T-helper 17 cell (primary cell): ENCODE results near the gene ANP32E. TPM values are rescaled to one million over a fixed set of nuclear protein-coding genes. Genes with fewer than 3 reads are reported as not detected.
"Not testable (repeated sequence)": the region's sequence is repeated elsewhere in the genome, so short reads cannot be mapped to it uniquely, and the experiment has no call there.

ENCODE experiments used
- ATAC-seq: fragments of 150-1000 bp; cut with Tn5 transposase; 2 replicates; pipeline ENCODE4 v1.10.0; 2021; ENCODE audit warnings: mild to moderate bottlenecking, moderate library complexity
- DNase-seq, 3 donors: peaks; one replicate each; pipeline versions ENCODE4 v3.0.0 to v3.0.0-alpha.2; 2020 to 2021
- H3K9me3 ChIP-seq: one replicate; pipeline ENCODE4 v1.7.0; 2013; ENCODE audit warnings: low read length, mild to moderate bottlenecking; ENCODE audit not compliant: control insufficient read depth, poor library complexity, severe bottlenecking
- H3K27ac Mint-ChIP-seq: one replicate; pipeline ENCODE4 v1.8.0; 2022; ENCODE audit warnings: mild to moderate bottlenecking, moderate library complexity, mixed read lengths
- H3K27me3 Mint-ChIP-seq: one replicate; pipeline ENCODE4 v1.8.0; 2022; ENCODE audit warnings: mixed read lengths
- H3K36me3 Mint-ChIP-seq: one replicate; pipeline ENCODE4 v1.8.0; 2022; ENCODE audit warnings: low read depth, mixed read lengths
- H3K4me1 Mint-ChIP-seq: one replicate; pipeline ENCODE4 v1.8.0; 2022; ENCODE audit warnings: mild to moderate bottlenecking, mixed read lengths
- H3K4me3 Mint-ChIP-seq: one replicate; pipeline ENCODE4 v1.8.0; 2022; ENCODE audit warnings: mild to moderate bottlenecking, moderate library complexity, mixed read lengths
- total RNA-seq, 4 donors: library from RNA in 2 of 4; stranded (reverse) in 2 of 4; gene quantifications; one replicate each; pipeline ENCODE4 v1.2.3 and lab custom pipeline; 2022 to 2026

Gene ANP32E
- total RNA-seq, 2 donors from 2014 or later = 45.4 to 50.2 TPM

DNA sequence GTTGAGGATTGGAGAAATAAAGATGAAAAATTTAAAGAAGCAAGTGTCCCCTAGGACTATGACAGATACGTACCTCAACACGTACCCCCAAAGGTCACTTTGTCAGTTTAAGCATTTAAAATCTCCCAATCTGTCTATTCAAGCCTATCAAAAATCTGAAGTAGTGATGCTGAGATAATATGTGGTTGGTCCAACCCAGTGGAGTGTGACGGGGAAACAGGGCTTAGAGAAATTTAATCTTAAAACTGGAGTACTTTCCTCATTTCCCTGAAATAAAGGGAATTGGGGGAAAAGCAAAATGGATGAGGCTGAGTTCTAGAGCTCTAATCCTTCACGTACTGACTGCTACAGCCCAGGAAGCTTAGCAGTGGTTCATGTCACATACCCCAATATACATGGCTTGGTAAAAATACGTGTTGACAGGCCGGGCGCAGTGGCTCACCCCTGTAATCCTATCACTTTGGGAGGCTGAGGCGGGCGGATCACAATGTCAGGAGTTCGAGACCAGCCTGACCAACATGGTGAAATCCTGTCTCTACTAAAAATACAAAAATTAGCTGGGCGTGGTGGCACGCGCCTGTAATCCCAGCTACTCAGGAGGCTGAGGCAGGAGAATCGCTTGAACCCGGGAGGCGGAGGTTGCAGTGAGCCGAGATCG is 21.7 kb downstream of the ANP32E start:
- H3K27me3 Mint-ChIP-seq, ATAC-seq, DNase-seq, H3K9me3 ChIP-seq, H3K36me3 Mint-ChIP-seq: not testable (repeated sequence)
- Mint-ChIP-seq H3K4me3 (peak overlapping the region; percentile 86), H3K27ac (peak overlapping the region; percentile 93), H3K4me1 (peaks cover 13% of the 10 kb centered on the region)

DNA sequence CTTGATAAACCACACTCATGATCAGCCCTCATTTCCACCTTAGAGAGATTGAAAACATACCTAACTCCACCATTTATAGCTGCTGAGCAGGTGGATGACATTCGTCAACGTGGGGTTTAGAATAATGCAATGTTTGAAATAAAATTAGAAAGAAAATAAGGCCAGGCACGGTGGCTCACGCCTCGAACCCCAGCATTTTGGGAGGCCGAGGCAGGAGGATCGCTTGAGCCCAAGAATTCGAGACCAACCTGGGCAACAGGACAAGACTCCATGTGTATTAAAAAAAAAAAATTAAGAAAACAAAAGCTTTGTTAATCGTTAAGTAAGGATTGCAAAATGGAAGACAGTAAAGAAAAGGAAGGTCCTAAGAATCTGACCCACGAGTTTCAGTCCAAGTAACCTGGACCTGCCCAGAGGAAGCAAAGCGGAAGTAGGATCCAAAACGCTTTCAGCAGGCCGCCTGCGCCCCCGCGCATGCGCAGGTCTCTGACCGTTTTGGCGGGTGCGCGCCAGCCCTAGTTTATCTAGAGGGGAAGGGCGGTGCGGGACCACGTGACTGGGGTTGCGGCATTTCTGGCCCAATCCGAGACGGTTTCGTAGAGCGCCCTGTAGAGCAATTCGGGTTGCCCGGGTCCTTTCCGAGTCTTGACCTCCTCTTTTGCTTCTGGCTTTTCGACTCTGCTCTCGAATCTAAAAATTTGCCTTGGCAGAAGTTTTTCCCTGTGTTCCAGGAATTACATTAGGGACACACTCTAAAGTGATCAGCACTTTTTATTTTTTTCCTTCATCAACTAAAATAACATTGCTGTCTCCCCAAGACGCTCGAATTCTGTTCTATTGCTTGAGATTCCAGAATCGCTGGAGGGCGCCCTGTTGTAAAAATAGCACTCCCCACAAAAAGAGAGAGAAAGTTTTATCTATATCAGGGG is 22.5 kb downstream of the ANP32E start:
- no peaks in the 10 kb centered on the region for H3K27me3 Mint-ChIP-seq

DNA sequence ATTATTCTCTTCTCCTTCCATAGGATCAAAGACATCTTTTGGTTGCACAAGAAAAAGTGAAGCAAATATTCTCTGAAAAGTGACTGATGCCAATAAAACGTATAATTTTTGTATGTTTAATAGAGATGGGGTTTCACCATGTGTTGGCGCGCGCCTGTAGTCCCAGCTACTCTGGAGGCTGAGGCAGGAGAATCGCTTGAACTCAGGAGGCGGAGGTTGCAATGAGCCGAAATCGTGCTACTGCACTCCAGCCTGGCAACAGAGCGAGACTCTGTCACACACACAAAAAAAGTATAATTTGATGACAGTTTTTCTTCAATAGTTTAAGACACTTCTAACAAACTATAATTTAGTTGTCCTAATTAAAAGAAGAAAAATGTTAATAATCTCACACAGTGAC is 23.8 kb downstream of the ANP32E start:
- Mint-ChIP-seq H3K4me1 (peaks cover 13% of the 10 kb centered on the region), H3K36me3 (no peaks in the 10 kb centered on the region), H3K27ac (no peak overlapping the region), H3K4me3 (no peak overlapping the region), H3K27me3 (no peaks in the 10 kb centered on the region)
- ATAC-seq (no peak), DNase-seq (no peak)
- H3K9me3 ChIP-seq = no peaks in the 10 kb centered on the region

More for the DNA sequence above, 22.5 kb downstream of the ANP32E start:
- H3K4me1 Mint-ChIP-seq = peaks cover 13% of the 10 kb centered on the region
- H3K4me3 Mint-ChIP-seq = peak overlapping the region; percentile 86
- DNase-seq (peak; percentile 78 to 84 (median 82)), ATAC-seq (peak; percentile 99)
- no peaks in the 10 kb centered on the region for H3K36me3 Mint-ChIP-seq
- H3K9me3 ChIP-seq = no peaks in the 10 kb centered on the region
- peak overlapping the region; percentile 93 for H3K27ac Mint-ChIP-seq

DNA sequence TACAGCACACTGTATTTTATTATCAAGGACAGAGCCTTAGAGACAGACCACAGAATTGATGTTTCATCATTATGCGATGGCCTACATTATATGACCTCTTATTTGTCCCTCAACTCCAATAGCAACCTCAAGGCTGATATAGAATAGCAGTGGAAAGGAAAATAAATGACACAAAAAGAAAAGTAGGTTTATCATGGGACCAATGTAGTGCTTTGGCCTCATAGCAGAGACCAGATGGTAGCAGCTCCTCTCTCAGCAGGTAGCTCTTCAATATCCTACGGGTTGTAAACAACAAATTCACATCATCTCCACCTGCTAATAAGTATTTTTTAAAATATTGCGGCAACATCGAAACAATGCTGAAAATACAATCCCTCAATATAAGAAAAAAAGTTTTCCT is 25.2 kb downstream of the ANP32E start:
- Mint-ChIP-seq H3K27ac (no peak overlapping the region), H3K4me1 (peaks cover 13% of the 10 kb centered on the region), H3K4me3 (no peak overlapping the region), H3K36me3 (no peaks in the 10 kb centered on the region), H3K27me3 (peaks cover under 1% of the 10 kb centered on the region)
- H3K9me3 ChIP-seq = no peaks in the 10 kb centered on the region
- DNase-seq (no peak), ATAC-seq (no peak)

DNA sequence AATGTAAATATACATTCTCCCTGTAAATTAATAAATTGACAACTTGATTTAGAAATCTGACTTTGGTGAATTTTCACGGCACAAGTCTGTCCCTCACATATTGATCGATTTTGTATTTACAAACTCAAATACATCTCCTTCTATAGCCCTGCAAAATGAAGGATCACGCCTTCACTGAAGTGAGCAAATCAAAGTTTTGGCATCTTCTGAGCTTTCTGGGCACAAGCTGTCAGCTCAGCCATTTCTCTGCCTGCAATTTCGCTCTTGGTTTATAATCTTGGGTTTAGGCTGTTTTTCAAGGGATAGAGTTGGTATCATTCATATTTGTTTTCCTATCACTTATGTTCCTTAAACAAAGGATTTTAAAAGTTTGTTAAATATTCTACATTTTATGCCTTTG is 25.8 kb downstream of the ANP32E start:
- Mint-ChIP-seq H3K36me3 (no peaks in the 10 kb centered on the region), H3K4me3 (no peak overlapping the region), H3K4me1 (peaks cover 13% of the 10 kb centered on the region), H3K27ac (no peak overlapping the region), H3K27me3 (peaks cover 4% of the 10 kb centered on the region)
- no peak for DNase-seq
- no peaks in the 10 kb centered on the region for H3K9me3 ChIP-seq
- ATAC-seq = no peak

DNA sequence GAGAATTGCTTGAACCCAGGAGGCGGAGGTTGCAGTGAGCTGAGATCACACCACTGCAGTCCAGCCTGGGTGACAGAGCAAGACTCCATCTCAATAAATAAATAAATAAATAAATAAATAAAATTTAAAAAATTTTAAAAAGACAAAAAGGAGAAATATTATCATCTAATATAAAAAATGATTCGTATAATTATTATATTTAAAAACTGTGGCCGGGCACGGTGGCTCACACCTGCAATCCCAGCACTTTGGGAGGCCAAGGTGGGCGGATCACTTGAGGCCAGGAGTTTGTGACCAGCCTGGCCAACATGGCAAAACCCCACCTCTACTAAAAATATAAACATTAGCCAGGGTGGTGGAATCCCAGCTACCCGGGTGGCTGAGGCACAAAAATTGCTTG is 27.5 kb downstream of the ANP32E start:
- not testable (repeated sequence) for H3K4me1 Mint-ChIP-seq, H3K27ac Mint-ChIP-seq, H3K4me3 Mint-ChIP-seq, ATAC-seq, H3K36me3 Mint-ChIP-seq, H3K9me3 ChIP-seq, H3K27me3 Mint-ChIP-seq, DNase-seq

DNA sequence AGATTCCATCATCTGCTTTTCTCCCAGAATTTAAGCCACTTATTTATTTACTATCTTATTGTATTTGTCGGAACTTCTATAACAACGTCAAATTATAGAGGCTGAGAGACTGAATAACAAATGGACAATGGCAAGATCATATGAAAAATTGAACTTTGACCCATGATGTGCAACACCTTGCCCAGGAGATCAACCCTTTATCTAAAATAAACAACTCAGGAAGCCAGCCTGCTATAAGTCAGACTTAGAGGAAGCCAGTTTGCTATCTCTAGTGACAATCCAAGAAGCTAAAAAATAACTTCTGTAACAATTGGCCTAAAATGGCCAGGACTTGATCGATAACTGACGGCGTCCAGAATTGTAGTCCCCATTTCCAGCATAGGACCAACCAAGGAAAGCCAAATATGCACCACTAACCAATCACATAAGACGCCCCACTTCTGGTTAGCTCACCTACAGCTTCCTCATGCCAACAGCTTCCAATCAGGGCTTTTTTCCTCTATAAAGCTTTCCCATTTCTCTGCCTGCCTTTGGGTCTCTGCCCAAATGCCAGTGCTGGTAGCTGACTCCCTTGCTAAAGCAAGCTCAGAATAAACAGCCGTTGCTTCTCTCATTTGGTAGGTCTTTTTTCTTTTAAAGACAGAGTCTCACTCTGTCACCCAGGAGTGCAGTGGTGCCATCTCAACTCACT is 28.5 kb downstream of the ANP32E start:
- Mint-ChIP-seq H3K4me1 (no peaks in the 10 kb centered on the region), H3K27me3 (peaks cover 4% of the 10 kb centered on the region), H3K4me3 (no peak overlapping the region), H3K36me3 (no peaks in the 10 kb centered on the region), H3K27ac (no peak overlapping the region)
- H3K9me3 ChIP-seq = no peaks in the 10 kb centered on the region
- no peak for ATAC-seq
- DNase-seq = no peak

DNA sequence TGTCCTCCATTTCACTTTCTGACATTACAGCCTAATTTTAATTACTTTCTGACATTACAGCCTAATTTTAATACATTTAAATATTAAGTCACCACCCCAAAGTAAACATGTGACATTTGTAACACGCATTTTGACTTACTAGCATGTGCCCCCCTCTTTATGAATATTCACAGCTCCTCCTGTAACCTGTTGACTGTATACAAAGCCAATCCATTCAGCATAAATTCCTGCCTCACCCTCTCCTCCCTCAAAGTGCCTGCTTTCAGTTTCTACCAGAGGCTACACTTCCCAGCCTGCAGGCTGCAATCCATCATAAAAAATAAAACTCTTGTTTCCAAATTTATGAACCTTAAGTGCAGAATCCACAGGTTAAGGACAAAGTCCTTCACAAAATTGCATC is 39.5 kb downstream of the ANP32E start:
- Mint-ChIP-seq H3K36me3 (peaks cover 3% of the 10 kb centered on the region), H3K4me3 (no peak overlapping the region), H3K4me1 (peaks cover 2% of the 10 kb centered on the region), H3K27ac (no peak overlapping the region), H3K27me3 (peaks cover 13% of the 10 kb centered on the region)
- DNase-seq = no peak
- H3K9me3 ChIP-seq = no peaks in the 10 kb centered on the region
- no peak for ATAC-seq

DNA sequence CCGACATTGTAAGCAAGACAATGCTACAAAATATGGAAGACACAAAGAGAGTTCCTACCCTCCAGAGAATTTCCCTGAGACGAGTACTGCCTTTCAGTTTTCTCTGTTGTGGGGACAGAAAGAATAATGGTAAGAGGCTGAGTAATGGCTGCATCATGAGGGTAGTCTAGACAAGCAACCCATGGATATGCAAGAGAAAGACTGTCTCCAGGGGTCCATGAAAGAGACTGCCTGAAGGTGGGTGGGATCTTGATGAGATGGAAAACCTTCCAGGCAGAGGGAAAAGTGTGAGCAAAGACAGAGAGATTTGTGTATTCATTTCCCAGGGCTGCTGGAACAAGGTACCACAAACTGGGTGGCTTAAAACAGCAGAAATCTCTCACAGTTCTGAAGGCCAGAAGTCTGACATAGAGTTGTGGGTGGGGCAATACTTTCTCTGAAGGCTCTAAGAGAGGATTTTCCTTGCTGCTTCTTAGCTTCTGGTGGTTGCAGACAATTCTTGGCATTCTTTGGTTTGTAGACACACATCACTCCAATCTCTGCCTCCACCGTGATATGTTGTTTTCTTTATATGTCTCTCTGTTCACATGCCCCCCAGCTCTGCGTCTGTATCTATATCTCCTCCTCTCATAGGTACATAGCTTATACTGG is 41.4 kb downstream of the ANP32E start:
- H3K9me3 ChIP-seq = no peaks in the 10 kb centered on the region
- no peak overlapping the region for H3K27ac Mint-ChIP-seq
- peaks cover 3% of the 10 kb centered on the region for H3K36me3 Mint-ChIP-seq
- H3K27me3 Mint-ChIP-seq = peaks cover 19% of the 10 kb centered on the region
- no peak overlapping the region for H3K4me3 Mint-ChIP-seq
- ATAC-seq = no peak
- no peak for DNase-seq
- peaks cover 2% of the 10 kb centered on the region for H3K4me1 Mint-ChIP-seq

DNA sequence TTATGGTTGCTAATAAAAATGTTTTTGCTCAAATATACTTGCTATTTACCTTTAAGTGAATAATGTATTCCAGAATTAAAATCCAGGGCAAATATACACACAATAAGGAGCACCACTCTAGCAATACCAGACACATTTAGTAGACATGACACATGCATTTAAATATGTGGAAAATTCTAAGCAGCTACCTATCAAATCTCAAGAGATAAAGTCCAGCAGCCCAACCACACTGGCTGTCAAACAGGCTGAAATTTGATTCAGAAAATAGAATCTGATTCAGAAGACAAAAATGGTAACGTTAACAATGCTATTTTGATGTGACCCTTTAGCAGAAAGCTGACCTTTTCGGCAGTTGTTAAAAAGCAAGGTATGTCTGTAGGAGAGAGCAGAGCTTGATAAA is 43.9 kb downstream of the ANP32E start:
- Mint-ChIP-seq H3K27ac (no peak overlapping the region), H3K27me3 (peaks cover 19% of the 10 kb centered on the region), H3K4me3 (no peak overlapping the region), H3K36me3 (peaks cover 3% of the 10 kb centered on the region), H3K4me1 (peaks cover 7% of the 10 kb centered on the region)
- H3K9me3 ChIP-seq = no peaks in the 10 kb centered on the region
- DNase-seq (no peak), ATAC-seq (no peak)

DNA sequence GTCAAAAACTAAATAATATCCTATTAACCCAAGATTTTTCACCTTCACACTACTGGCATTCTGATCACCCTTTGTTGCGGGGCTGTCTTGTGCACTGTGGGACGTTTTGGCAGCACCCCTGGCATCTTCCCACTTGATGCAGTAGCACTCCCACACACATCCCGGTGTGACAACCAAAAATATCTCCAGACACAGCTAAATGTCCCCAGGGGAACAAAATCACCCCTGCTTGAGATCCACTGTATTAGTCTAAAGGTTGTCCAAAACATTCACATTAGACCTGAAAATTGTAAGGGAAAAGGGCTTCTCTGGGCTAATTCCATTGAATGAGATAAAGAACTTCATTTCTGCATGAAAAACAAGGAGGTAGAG is 48.4 kb downstream of the ANP32E start:
- no peaks in the 10 kb centered on the region for H3K9me3 ChIP-seq
- H3K36me3 Mint-ChIP-seq = no peaks in the 10 kb centered on the region
- peaks cover 5% of the 10 kb centered on the region for H3K4me1 Mint-ChIP-seq
- peak overlapping the region; percentile 34 for H3K27ac Mint-ChIP-seq
- DNase-seq (no peak), ATAC-seq (peak; percentile 51)
- H3K27me3 Mint-ChIP-seq = peaks cover 5% of the 10 kb centered on the region
- H3K4me3 Mint-ChIP-seq = peak overlapping the region; percentile 41

DNA sequence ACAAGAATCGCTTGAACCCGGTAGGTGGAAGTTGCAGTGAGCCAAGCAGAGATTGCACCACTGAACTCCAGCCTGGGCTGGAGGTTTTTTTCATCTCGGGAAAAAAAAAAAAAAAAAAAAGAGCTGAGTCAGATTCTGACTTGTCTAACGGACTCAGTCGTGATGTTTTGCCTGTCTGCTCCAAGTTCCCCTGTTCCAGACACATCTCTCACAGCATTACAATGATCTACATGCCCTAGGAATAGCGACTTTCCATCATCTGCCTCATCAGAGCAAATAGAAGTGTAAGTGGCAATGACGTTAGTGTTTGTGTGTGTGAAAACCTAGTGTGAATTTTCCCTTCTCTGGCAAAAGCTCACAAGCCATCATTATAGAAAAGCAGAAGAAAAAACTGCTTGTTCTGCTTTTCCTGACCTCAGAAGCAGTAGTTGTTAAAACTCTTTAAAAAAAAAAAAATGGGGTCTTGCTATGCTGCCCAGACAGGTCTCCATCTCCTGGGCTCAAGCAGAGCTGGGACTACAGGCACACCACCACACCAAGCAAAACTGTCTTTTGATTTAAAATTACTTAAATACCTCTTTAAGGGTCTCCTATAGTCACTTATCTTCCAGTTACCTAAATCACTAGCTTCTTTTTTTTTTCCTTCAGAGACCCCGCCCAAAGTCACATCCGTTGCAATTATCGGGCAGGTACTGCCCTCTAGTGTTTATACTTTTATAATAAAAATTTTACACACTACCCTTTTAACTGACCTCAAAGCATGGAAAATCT is 48.9 kb downstream of the ANP32E start:
- Mint-ChIP-seq H3K27ac (peak overlapping the region; percentile 34), H3K4me1 (peaks cover 5% of the 10 kb centered on the region), H3K27me3 (peaks cover 5% of the 10 kb centered on the region), H3K36me3 (no peaks in the 10 kb centered on the region), H3K4me3 (peak overlapping the region; percentile 41)
- peak; percentile 86 for ATAC-seq
- no peaks in the 10 kb centered on the region for H3K9me3 ChIP-seq
- DNase-seq = no peak
